GM12865 (cell line): ENCODE results near the gene SLMAP.

Source experiments
- DNase-seq: peaks from one replicate; pipeline ENCODE4 v3.0.0; 2010; ENCODE audit warnings: low read depth
- H3K4me3 ChIP-seq: 2 replicates; pipeline ENCODE4 v1.5.1; 2011; ENCODE audit warnings: mild to moderate bottlenecking, low read depth, low read length, control low read depth
- TF ChIP-seq, protein P1 (sequence below): IDR thresholded peaks from 2 replicates; pipeline ENCODE4 v1.5.1; 2011; ENCODE audit warnings: low read length, control low read depth, low read depth, inconsistent platforms; ENCODE audit not compliant: insufficient read depth; ENCODE audit errors: missing control alignments

SLMAP gene

DNA sequence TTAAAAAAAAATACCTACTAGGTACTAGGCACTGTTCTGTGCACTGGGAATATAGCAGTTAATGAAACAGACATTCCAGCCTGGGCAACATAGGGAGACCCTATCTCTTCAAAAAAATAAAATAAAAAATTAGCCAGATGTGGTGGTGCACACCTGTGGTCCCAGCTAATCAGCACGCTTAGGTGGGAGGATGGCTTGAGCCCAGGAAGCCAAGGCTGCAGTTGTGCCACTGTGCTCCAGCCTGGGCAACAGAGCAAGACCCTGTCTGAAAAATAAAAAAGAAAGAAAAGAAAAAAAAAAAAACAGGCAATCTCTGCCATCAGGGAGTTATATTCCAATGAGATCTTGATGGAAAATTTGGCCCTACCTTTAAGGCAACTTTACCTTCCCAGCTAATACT lies 137.0 kb downstream of the SLMAP start:
- TF ChIP-seq, protein P1, sequence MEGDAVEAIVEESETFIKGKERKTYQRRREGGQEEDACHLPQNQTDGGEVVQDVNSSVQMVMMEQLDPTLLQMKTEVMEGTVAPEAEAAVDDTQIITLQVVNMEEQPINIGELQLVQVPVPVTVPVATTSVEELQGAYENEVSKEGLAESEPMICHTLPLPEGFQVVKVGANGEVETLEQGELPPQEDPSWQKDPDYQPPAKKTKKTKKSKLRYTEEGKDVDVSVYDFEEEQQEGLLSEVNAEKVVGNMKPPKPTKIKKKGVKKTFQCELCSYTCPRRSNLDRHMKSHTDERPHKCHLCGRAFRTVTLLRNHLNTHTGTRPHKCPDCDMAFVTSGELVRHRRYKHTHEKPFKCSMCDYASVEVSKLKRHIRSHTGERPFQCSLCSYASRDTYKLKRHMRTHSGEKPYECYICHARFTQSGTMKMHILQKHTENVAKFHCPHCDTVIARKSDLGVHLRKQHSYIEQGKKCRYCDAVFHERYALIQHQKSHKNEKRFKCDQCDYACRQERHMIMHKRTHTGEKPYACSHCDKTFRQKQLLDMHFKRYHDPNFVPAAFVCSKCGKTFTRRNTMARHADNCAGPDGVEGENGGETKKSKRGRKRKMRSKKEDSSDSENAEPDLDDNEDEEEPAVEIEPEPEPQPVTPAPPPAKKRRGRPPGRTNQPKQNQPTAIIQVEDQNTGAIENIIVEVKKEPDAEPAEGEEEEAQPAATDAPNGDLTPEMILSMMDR: no peak
- no peak for DNase-seq
- H3K4me3 ChIP-seq: no peak overlapping the region

DNA sequence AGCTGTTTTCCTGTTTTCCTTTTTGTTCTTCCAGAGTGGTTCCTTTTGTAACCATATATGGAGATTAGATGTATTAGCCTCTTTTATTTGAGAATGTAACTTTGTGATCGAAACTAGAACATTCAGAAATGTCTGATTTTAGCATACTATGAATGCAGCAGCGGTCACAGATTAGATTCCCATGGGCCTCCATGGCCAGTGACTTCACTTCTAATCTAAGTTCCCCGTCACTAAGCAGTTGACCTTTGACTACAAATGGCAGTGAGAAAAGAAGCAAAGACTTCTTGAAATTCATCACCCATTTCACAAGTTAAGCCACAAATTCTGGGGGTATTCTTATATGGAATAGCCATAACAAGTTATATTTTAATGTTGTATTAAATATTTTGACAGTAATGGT lies 137.6 kb downstream of the SLMAP start:
- no peak overlapping the region for H3K4me3 ChIP-seq

DNA sequence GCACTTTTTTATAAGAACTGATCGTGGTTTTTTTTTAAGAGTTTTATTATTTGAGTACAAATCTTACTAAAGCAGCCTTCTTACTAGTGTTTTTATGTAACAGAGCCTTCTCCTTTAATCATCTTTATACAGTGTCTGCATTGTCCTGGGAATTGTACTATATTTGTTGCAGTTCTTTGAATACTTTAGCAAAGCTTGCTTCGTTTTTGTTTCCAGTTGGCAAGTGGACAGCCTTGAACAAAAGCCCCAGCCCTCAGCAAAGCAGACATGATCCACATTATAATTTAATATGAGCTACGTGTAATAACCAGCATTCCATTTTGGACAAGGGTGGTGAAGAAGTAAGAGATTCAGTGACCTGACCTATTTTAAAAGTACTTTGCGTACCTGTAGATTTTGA lies 139.9 kb downstream of the SLMAP start:
- H3K4me3 ChIP-seq: no peak overlapping the region
- TF ChIP-seq, protein P1: no peak
- DNase-seq: no peak

More for the DNA sequence above, 137.6 kb downstream of the SLMAP start:
- TF ChIP-seq, protein P1: no peak
- DNase-seq: no peak

DNA sequence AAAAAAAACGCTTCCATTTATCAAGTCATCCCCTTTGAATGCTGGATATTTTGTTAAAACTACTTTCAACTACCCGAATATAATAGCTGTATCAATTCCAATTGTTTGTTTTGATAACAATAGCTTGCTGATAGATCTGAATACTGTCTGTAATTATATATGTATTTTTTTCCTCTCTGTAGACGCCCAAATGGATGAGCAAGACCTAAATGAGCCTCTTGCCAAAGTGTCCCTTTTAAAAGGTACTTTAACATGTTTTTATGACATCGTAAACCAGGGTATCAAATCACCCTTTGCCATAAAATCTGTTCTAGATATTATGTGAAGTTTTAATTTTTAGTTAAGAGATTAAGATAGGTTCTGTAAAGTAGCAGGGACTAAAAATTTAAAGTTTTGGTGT lies 140.6 kb downstream of the SLMAP start:
- DNase-seq: no peak
- H3K4me3 ChIP-seq: no peak overlapping the region
- TF ChIP-seq, protein P1: no peak

DNA sequence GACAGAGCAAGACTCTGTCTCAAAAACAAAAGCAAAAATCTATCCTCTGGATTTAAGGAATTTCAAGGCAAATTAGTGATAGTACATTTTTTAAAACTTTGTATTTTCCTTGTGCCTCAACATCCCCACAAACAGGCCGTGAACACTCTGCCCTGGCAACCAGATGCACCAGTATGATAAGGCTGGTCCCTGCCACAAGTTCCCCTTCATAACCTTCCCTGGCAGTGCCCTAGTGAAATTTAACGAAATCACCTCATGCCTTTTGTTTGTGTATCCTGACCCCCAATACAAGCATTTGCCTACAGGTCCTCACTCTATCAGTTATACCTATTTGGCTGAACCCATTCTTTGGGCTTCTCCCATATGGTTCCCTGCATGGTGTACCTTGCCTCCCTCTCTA lies 144.7 kb downstream of the SLMAP start:
- no peak for DNase-seq
- no peak overlapping the region for H3K4me3 ChIP-seq
- TF ChIP-seq, protein P1: no peak

DNA sequence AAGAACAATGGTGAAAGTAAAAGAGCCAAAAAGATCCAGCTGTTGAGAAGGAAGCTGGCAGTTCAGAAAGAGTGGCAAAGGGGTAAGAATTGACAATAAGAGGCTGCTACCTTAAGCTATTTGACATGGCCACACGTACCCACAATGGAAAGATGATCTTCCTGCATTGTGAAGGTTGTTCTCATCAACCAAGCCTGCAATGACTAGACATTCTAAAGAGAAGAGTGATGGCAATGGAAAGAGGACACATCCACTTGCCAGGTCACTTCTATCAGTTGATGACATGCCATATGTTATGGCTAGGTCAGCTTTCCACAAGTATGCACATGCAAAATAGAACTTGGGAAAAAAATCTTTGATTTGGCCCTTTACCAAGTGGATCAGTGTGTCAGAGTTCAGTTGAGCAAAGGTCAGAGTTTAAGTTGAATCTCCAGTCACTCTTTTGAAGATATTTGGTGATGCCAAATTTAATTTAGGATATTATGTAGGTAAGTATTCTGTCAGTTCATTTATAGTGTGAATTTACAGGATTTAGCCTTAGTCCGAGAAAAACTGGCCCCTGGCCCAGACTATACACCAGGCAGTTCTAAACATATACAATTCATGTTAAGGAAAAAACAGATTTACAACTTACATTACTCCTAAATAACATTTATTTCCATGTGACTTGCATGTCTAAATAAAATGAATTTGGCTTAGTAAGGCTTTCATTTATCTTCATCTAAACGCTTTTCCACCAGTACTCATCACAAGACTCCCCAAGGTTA lies 147.2 kb downstream of the SLMAP start:
- DNase-seq: no peak

More for the DNA sequence above, 147.2 kb downstream of the SLMAP start:
- H3K4me3 ChIP-seq: no peak overlapping the region
- TF ChIP-seq, protein P1: no peak
